HFFc6 (cell line): ENCODE results near the gene JCAD. TPM values are rescaled to one million over a fixed set of nuclear protein-coding genes. Genes with fewer than 3 reads are reported as not detected.
"Not testable (repeated sequence)": the region's sequence is repeated elsewhere in the genome, so short reads cannot be mapped to it uniquely, and the experiment has no call there.

Experiments used
- DNase-seq: peaks from one replicate; pipeline ENCODE4 v3.0.0-alpha.2; 2018
- H3K27ac Mint-ChIP-seq: 2 replicates; pipeline ENCODE4 v1.8.0; 2020; ENCODE audit warnings: mild to moderate bottlenecking, mixed read lengths
- H3K27me3 Mint-ChIP-seq: 2 replicates; pipeline ENCODE4 v1.8.0; 2021; ENCODE audit warnings: mild to moderate bottlenecking, moderate library complexity, mixed read lengths; ENCODE audit not compliant: insufficient read depth
- H3K36me3 Mint-ChIP-seq: 2 replicates; pipeline ENCODE4 v1.8.0; 2021; ENCODE audit warnings: low read depth, mixed read lengths
- H3K4me1 Mint-ChIP-seq: 2 replicates; pipeline ENCODE4 v1.8.0; 2020; ENCODE audit warnings: low read depth, mixed read lengths
- H3K4me3 Mint-ChIP-seq: 2 replicates; pipeline ENCODE4 v1.8.0; 2020; ENCODE audit warnings: mild to moderate bottlenecking, moderate library complexity, mixed read lengths
- H3K9me3 Mint-ChIP-seq: 2 replicates; pipeline ENCODE4 v1.8.0; 2020; ENCODE audit warnings: mild to moderate bottlenecking, mixed read lengths
- total RNA-seq, 6 experiments: library from RNA; stranded (reverse); fragmentation: NEBNext Ultra II Directional; extraction: Animal tissue kit (Norgen Biotek cat#: 25700); gene quantifications; 2 replicates in 1 of 6; 3 replicates in 5 of 6; pipeline ENCODE4 v1.2.3, GENCODE V29; 2021
- TF ChIP-seq, protein P1 (sequence below): fragments of 200-600 bp; sonication (generic); IDR thresholded peaks from 2 replicates; pipeline ENCODE4 v1.5.0; 2021; ENCODE audit warnings: antibody characterized with exemption, mild to moderate bottlenecking

JCAD gene
- total RNA-seq, 6 experiments from 2014 or later, result 27.7 to 54.4 (median 46.6) TPM

DNA sequence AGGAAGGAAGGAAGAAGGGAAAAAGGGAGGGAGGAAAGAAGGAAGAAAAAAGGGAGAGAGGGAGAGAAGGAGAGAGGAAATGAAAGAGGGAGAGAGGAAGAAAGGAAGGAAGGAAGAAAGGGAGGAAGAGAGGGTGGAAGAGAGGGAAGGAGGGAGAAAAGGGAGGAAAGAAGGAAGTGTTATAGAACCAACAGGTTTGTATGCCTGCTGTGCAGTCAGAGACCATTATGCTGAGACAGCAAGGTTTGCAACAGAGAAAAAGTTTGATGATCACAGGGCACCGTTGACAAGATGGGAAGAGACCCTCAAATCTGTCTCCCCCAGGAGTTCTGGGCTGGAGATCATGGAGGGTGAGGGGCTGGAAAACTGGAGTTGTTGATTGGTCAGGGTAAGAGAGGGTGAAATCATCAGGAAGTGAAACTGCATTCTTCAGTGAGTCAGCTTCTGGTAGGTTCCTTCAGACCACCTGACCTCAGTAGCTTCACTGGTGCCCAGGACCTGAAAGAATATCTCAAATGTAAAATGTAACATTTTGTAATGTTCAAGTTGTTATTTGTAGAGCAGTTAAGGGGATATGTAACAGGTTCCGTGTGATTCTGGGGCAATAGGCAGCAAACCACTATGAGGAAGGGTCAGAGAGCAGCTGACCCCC lies 76.3 kb downstream of the JCAD start:
- peaks cover 20% of the 10 kb centered on the region for H3K9me3 Mint-ChIP-seq
- no peak for DNase-seq
- H3K27ac Mint-ChIP-seq, result no peak overlapping the region
- peaks cover 18% of the 10 kb centered on the region for H3K27me3 Mint-ChIP-seq
- no peak overlapping the region for H3K4me3 Mint-ChIP-seq
- TF ChIP-seq, protein P1, sequence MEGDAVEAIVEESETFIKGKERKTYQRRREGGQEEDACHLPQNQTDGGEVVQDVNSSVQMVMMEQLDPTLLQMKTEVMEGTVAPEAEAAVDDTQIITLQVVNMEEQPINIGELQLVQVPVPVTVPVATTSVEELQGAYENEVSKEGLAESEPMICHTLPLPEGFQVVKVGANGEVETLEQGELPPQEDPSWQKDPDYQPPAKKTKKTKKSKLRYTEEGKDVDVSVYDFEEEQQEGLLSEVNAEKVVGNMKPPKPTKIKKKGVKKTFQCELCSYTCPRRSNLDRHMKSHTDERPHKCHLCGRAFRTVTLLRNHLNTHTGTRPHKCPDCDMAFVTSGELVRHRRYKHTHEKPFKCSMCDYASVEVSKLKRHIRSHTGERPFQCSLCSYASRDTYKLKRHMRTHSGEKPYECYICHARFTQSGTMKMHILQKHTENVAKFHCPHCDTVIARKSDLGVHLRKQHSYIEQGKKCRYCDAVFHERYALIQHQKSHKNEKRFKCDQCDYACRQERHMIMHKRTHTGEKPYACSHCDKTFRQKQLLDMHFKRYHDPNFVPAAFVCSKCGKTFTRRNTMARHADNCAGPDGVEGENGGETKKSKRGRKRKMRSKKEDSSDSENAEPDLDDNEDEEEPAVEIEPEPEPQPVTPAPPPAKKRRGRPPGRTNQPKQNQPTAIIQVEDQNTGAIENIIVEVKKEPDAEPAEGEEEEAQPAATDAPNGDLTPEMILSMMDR, result no peak
- H3K36me3 Mint-ChIP-seq, result peaks cover 13% of the 10 kb centered on the region
- no peaks in the 10 kb centered on the region for H3K4me1 Mint-ChIP-seq

DNA sequence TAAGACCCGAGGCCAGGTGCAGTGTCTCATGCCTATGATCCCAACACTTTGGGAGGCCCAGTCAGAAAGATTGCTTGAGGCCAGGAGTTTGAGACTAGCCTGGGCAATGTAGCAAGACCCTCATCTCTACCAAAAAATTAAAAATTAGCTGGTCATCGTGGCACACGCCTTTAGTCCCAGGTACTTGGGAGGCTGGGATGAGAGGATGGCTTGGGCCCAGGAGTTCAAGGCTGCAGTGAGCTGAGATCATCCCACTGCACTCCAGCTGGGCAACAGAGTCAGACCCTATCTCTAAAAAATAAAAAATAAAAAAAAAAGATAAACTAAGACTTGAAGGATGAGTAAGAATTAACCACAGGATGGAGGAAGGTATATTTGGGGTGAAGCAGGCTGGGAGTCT lies 77.9 kb downstream of the JCAD start:
- Mint-ChIP-seq H3K9me3 (peaks cover 20% of the 10 kb centered on the region), H3K27ac (no peak overlapping the region), H3K36me3 (peaks cover 13% of the 10 kb centered on the region), H3K4me1 (no peaks in the 10 kb centered on the region), H3K27me3 (peaks cover 18% of the 10 kb centered on the region), H3K4me3 (no peak overlapping the region)
- DNase-seq, result no peak
- TF ChIP-seq, protein P1, result no peak

DNA sequence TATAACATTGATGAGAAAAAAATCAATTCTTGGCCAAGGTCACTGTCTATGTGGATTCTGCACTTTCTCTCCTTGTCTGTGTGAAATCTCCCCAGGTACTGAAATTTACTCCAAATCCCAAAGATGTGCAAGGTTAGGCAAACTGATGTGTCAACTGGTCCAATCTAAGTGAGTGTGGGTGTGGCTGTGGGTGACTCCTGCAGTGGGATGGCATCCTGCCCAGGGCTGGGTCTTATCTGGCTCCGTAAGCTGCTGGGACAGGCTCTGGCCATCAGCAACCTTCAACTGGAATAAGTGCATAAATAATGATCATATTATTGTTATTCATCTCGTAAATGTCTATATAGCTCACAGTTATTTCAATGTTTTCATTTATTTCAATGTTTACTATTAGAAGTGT lies 79.3 kb downstream of the JCAD start:
- Mint-ChIP-seq H3K4me1 (no peaks in the 10 kb centered on the region), H3K9me3 (peaks cover 20% of the 10 kb centered on the region), H3K27ac (no peak overlapping the region), H3K27me3 (peaks cover 22% of the 10 kb centered on the region), H3K36me3 (peaks cover 13% of the 10 kb centered on the region), H3K4me3 (no peak overlapping the region)
- TF ChIP-seq, protein P1, result no peak
- no peak for DNase-seq

DNA sequence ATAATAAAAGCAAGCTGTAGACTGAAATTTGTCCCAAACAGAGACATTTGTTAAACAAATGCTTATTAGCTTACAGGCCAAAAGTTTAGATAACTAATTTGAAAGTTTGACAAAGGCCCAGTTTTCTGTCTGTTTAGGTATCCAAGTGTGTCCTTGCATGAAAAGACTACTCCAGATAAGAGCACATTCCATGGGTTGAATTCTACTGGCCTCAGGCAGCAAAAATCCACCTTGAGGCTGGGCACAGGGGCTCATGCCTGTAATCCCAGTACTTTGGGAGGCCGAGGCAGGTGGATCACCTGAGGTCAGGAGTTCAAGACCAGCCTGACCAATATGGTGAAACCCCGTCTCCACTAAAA lies 80.0 kb downstream of the JCAD start:
- H3K4me1 Mint-ChIP-seq, DNase-seq, H3K27ac Mint-ChIP-seq, H3K4me3 Mint-ChIP-seq: not testable (repeated sequence)
- Mint-ChIP-seq H3K36me3 (peaks cover 13% of the 10 kb centered on the region), H3K9me3 (peaks cover 24% of the 10 kb centered on the region), H3K27me3 (peaks cover 22% of the 10 kb centered on the region)

DNA sequence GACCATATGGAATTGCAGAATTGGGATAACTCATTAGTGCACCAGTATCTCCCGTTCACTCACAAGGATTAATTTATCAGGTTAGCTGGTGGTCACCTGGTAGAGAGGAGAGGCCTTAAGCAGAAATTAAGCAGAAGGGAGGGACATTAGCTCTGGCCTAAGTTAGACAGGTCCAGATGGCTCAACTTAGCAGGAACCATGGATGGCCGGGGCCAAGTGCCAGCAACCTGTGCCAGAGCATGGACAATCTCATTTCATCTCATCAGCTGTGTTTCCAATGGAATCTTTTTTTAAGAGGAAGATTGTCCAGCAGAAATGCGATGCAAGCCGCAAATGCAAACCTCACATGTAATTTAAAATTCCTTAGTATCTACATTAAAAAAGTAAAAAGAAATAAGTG lies 82.2 kb downstream of the JCAD start:
- Mint-ChIP-seq H3K27me3 (peaks cover 25% of the 10 kb centered on the region), H3K4me3 (no peak overlapping the region), H3K27ac (no peak overlapping the region), H3K4me1 (no peaks in the 10 kb centered on the region), H3K9me3 (peaks cover 10% of the 10 kb centered on the region), H3K36me3 (peaks cover under 1% of the 10 kb centered on the region; the same call in 1 of the 2 replicates)
- no peak for DNase-seq
- TF ChIP-seq, protein P1, result no peak

DNA sequence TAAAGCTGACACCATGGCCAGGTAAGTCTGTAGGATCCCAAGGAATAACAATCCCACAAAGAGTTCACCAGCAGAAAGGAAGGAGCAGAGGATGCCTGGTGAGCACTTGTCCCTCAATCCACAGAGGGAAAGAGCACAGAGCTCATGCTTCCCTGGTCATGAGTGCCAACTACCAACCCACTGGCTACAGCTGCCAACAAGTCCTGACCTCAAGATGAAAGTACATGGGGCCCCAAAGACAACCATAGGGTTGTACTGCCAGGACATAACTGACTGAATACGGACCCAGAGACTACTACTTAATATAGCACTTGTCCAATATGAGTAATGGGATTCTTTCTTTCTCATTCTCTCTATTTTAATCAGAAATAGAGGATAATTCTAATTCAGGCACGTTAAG lies 83.3 kb downstream of the JCAD start:
- no peaks in the 10 kb centered on the region for H3K36me3 Mint-ChIP-seq
- H3K27ac Mint-ChIP-seq, result no peak overlapping the region
- peaks cover 33% of the 10 kb centered on the region for H3K27me3 Mint-ChIP-seq
- no peak for DNase-seq
- H3K4me1 Mint-ChIP-seq, result no peaks in the 10 kb centered on the region
- no peak overlapping the region for H3K4me3 Mint-ChIP-seq
- TF ChIP-seq, protein P1, result no peak
- H3K9me3 Mint-ChIP-seq, result peaks cover 5% of the 10 kb centered on the region; the same call in 1 of the 2 replicates
